WERI-Rb-1 (cell line): ENCODE measurements around the gene FTO.

Experiments
- DNase-seq: peaks from one replicate; pipeline ENCODE4 v3.0.0-alpha.2; 2020
- H3K27ac ChIP-seq: fragments of 250-450 bp; sonication (Bioruptor Pico); 2 replicates; pipeline ENCODE4 v1.5.1; 2020; ENCODE audit warnings: mild to moderate bottlenecking, moderate library complexity
- H3K27me3 ChIP-seq: fragments of 250-450 bp; sonication (Bioruptor Pico); 2 replicates; pipeline ENCODE4 v1.5.1; 2021; ENCODE audit warnings: mild to moderate bottlenecking, low read depth, moderate library complexity; ENCODE audit not compliant: insufficient read depth, severe bottlenecking
- H3K36me3 ChIP-seq: fragments of 250-450 bp; sonication (Bioruptor Pico); 2 replicates; pipeline ENCODE4 v1.5.1; 2020; ENCODE audit warnings: mild to moderate bottlenecking, moderate library complexity
- H3K4me3 ChIP-seq: 2 replicates; pipeline ENCODE4 v1.5.1; 2011; ENCODE audit warnings: low read depth, mild to moderate bottlenecking, control low read depth, low read length
- H3K9me3 ChIP-seq: fragments of 250-450 bp; sonication (Bioruptor Pico); 2 replicates; pipeline ENCODE4 v1.5.1; 2021; ENCODE audit warnings: mild to moderate bottlenecking, moderate library complexity; ENCODE audit not compliant: severe bottlenecking
- TF ChIP-seq, protein P1 (sequence below): IDR thresholded peaks from 2 replicates; pipeline ENCODE4 v1.5.1; 2011; ENCODE audit warnings: low read depth, mild to moderate bottlenecking, control low read depth, inconsistent platforms, low read length

Gene FTO

DNA sequence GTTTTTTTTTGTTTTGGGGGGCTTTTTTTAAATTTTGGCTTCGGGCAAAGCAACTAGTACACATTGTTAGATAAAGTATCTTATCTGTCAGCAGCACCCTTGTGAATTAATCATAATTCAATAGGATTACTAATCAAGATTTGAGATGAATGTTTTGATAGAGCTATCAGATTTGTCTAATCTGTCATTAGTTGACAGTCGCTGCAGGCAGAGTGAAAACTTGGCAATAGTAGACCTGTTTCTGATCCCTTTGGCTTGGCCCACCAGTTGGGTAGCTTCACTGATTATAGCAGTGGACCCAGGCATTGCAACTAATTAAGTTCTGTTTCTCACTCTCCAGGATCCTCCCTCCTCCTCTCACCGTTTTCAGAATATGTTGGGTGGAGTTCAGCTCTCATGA, 324.0 kb downstream of the FTO start:
- Histone ChIP-seq H3K9me3 (no peaks in the 10 kb centered on the region), H3K27ac (no peak overlapping the region), H3K27me3 (no peaks in the 10 kb centered on the region), H3K36me3 (no peaks in the 10 kb centered on the region), H3K4me3 (no peak overlapping the region)
- DNase-seq: no peak
- TF ChIP-seq, protein P1, sequence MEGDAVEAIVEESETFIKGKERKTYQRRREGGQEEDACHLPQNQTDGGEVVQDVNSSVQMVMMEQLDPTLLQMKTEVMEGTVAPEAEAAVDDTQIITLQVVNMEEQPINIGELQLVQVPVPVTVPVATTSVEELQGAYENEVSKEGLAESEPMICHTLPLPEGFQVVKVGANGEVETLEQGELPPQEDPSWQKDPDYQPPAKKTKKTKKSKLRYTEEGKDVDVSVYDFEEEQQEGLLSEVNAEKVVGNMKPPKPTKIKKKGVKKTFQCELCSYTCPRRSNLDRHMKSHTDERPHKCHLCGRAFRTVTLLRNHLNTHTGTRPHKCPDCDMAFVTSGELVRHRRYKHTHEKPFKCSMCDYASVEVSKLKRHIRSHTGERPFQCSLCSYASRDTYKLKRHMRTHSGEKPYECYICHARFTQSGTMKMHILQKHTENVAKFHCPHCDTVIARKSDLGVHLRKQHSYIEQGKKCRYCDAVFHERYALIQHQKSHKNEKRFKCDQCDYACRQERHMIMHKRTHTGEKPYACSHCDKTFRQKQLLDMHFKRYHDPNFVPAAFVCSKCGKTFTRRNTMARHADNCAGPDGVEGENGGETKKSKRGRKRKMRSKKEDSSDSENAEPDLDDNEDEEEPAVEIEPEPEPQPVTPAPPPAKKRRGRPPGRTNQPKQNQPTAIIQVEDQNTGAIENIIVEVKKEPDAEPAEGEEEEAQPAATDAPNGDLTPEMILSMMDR: no peak

DNA sequence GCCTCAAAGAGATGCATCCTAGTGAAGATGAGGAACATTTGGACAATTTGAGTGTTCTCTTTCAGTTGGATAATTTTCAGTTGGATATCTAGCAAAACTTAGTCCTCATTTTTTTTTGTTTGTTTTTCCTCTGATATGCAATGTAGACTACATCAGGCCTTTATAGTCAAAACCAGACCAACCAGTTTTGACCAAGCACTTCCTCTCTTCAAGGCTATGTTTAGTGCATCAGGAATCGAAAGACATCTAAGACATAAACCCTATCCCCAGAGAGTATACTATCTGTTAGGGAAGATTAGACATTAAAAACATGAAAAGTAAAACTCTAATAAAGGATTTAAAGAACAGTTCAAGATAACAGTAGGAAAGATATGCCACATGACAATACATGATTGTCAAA, 326.5 kb downstream of the FTO start:
- TF ChIP-seq, protein P1: no peak
- Histone ChIP-seq H3K9me3 (no peaks in the 10 kb centered on the region), H3K27me3 (no peaks in the 10 kb centered on the region), H3K27ac (no peak overlapping the region), H3K4me3 (no peak overlapping the region), H3K36me3 (no peaks in the 10 kb centered on the region)
- no peak for DNase-seq

DNA sequence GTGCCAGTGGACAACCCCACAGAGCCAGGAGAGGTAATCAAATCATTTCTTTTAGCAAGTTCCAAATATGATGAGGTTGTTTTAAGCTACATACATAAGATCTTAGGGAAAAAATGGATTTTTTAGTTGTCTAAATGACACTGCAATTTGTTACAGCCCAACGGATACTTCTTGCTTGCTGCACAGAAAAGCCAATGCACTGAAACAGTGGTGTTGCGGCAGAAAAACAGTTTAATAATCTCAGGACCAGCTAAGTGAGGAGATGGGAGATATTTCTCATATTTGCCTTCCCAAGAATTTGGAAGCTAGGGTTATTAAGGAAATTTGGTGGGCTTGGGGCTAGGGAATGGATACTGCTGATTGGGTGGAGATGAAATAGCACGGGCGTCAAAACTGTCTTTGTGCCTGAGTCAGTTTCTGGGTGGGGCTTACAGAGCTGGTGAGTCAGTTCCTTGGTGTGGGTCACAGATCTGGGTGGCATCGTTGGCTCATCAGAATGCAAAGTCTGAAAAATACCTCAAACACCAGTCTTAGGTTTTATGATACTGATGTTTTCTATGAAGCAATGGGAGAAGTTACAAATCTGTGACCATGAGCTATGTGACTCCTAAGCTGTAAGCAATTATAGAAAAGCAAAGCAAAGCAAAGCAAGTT, 327.3 kb downstream of the FTO start:
- TF ChIP-seq, protein P1: no peak
- no peak overlapping the region for H3K27ac ChIP-seq
- DNase-seq: no peak
- H3K27me3 ChIP-seq: no peaks in the 10 kb centered on the region
- H3K4me3 ChIP-seq: no peak overlapping the region
- H3K36me3 ChIP-seq: no peaks in the 10 kb centered on the region
- H3K9me3 ChIP-seq: no peaks in the 10 kb centered on the region

DNA sequence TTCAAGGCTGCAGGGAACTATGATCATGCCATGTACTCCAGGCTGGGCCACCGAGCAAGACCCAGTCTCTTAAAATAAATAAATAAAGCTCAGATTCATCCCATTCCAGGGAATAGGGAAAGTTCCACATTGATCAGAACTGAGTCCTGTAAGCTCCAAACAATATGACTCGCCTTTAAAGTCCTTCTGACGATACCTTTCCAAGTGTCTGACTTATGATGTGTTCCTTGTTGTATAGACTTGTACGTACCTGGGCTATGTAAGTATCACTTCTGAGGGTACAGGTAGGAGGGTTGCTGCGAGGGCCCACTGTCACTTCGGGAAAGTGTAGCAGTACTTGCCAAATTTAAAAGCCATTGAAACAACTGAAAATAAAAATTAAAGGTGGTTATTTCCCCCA, 329.8 kb downstream of the FTO start:
- H3K4me3 ChIP-seq: no peak overlapping the region
- TF ChIP-seq, protein P1: no peak
- no peaks in the 10 kb centered on the region for H3K9me3 ChIP-seq
- H3K27ac ChIP-seq: no peak overlapping the region
- DNase-seq: no peak
- no peaks in the 10 kb centered on the region for H3K36me3 ChIP-seq
- H3K27me3 ChIP-seq: no peaks in the 10 kb centered on the region

DNA sequence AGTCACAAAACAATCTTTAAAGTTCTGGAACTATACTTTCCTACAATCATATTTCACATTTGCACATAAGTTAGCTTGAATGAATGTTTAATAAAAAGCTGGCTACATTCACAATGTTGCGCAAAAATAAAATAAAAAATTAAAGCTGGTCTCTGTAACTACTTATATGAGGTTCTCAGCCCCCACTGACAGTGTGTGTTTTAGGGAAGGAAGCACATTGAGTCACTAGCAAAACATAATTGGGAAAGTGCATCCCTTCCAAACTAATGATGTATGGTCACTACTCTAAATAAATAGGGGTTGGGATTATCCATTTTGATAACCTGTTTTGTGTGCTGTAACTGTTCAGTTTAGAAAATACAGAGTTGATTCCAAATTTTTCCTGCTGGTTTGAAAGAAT, 330.7 kb downstream of the FTO start:
- no peak overlapping the region for H3K27ac ChIP-seq
- H3K9me3 ChIP-seq: no peaks in the 10 kb centered on the region
- no peak overlapping the region for H3K4me3 ChIP-seq
- H3K27me3 ChIP-seq: no peaks in the 10 kb centered on the region
- no peak for DNase-seq
- TF ChIP-seq, protein P1: no peak
- H3K36me3 ChIP-seq: no peaks in the 10 kb centered on the region

DNA sequence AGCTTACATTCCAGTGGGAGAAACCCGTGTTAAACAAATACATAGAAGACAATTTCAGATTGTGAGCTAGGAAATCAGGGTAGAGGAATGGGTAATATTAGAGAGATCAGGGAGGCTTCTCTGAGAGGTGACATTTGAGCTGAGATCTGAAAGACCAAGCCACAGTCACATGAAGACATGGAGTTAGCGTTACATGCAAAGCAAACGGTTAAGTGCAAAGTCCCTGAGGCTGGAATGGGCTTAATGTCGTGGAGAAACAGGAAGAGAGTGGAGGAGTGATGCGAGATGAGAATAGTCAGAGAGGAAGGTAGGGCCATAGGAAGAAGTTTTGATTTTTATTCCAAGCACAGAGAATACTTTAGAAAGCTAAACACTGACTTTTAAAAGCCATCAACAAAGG, 336.5 kb downstream of the FTO start:
- no peaks in the 10 kb centered on the region for H3K27me3 ChIP-seq
- no peaks in the 10 kb centered on the region for H3K36me3 ChIP-seq
- no peak overlapping the region for H3K4me3 ChIP-seq
- TF ChIP-seq, protein P1: no peak
- no peak for DNase-seq
- H3K27ac ChIP-seq: no peak overlapping the region
- H3K9me3 ChIP-seq: peaks cover 3% of the 10 kb centered on the region
